T47D (cell line): ENCODE results near the gene DPM2.

ENCODE experiments used
- DNase-seq, 2 experiments: peaks; one replicate each; pipeline versions ENCODE4 v3.0.0 to v3.0.0-alpha.2; 2011 to 2012; ENCODE audit warnings: low read depth in 1 of 2, low spot score in 1 of 2
- JUND ChIP-seq: IDR thresholded peaks from 2 replicates; pipeline ENCODE4 v1.6.1; 2012; ENCODE audit warnings: low read depth
- in situ Hi-C: cut with HindIII; loops from 2 replicates; pipeline ENCODE4 v1.10.0; 2016; ENCODE audit warnings: low sequenced_read_pairs, low pct_unique_long_range_greater_than_20kb

DPM2 gene

DNA sequence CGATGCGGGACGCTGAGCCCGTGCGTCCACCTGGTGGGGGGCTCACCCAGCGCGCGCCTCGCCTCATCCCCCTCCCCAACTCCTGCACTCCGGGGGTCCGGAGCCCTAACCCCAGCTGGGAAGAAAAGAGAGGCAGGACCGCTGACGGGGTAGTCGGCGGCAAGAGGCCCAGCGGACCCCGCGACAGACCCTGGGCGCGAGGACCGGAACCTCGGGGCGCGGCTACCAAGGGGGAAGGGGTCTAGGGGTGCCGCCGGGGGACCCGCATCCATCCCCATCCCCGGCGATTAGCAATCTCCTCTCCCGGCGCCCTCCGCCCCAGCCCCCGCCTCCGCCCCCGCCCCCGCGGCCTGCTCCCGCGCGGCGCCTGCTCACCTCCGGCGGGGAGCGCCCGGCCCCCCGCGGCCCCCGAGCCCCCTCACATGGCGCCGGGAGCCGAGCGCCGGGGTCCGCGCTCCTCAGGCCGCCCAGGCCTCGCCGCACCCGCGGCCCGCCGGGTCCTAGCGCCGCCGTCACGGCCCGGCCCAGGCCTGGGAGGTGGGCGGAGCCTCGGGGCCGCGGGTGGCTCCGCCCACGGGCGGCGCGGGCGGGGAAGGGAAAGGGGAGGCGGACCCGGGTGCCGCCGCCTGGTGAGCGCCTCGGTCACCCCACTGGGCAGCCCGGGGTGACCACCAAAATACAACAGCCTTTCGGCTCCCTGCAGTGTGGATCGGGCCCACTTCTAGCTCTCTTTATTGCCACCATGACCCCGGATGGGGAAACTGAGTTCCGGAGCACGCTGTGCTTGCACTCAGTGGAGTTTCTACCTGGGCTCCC, 38.3 kb downstream of the DPM2 start, which contains the start of gene ST6GALNAC6:
Gene ST6GALNAC6 (minus strand): TSS at position 476 of the 816 bp plus-strand sequence. CDS start 1,622 bp downstream, outside the sequence.
- TF ChIP-seq JUND = no peak
- DNase-seq = peak; percentile 83 to 86
- in situ Hi-C loops = no loop called here

DNA sequence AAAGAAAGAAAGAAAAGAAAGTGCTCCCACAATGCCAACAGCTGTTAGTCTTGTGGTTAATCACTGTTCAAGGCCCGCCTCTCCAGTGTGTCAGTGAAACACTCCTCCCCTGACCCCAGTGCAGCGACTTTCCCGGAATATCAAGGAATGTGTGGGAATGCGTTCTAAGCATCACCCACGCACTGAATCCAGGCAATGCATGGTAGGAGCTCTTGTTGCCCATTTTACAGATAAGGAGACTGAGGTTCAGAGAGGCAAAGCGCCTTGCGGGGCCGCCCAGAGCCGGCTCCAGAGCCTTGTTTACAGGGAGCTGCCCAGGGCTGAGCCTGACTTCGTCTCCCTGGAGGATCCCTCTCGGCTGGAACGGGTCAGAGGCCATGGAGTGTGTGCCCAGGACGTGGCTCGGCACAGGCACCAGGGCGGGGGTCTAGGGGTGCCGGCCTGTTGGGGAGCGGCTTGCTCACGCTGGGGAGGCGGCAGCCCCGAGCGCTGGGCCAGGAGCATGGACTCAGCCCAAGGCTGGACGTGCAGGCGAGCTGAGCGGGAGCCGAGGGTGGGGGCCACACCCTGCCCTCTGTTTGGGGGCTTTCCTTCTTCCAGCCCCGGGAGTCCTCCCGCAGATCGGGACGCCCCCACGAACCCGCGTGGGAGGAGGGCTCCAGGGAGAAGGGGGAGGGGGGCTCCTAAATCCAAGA, 39.1 kb downstream of the DPM2 start:
- DNase-seq = no peak
- in situ Hi-C loops = no loop called here
- TF ChIP-seq JUND = no peak

DNA sequence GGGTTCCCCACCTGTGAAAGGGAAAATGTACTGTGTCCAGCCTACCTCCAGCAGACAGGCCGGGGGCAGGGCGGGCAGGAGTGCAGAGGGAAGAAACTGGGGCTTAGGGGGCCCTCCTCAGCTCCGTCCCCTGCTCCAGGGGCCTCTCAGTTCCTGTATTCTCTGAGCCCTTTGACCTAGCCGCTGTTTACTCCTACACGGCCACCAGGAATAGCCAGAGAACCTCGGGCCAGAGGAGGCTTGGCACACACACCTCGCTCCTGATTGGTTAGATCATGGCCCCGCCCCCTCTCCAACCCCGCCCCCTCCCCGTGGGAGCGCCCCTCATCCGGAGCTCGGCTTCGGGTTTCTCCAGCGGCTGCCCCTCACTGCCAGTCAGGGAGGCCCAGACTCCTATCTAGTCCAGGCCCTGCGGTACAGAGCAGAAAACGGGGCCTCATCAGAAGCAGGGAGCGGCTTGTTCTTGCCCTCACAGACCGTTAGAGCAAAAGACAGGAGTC, 40.4 kb downstream of the DPM2 start:
- in situ Hi-C loops = no loop called here
- DNase-seq = peak; percentile 79 to 94
- TF ChIP-seq JUND = no peak

DNA sequence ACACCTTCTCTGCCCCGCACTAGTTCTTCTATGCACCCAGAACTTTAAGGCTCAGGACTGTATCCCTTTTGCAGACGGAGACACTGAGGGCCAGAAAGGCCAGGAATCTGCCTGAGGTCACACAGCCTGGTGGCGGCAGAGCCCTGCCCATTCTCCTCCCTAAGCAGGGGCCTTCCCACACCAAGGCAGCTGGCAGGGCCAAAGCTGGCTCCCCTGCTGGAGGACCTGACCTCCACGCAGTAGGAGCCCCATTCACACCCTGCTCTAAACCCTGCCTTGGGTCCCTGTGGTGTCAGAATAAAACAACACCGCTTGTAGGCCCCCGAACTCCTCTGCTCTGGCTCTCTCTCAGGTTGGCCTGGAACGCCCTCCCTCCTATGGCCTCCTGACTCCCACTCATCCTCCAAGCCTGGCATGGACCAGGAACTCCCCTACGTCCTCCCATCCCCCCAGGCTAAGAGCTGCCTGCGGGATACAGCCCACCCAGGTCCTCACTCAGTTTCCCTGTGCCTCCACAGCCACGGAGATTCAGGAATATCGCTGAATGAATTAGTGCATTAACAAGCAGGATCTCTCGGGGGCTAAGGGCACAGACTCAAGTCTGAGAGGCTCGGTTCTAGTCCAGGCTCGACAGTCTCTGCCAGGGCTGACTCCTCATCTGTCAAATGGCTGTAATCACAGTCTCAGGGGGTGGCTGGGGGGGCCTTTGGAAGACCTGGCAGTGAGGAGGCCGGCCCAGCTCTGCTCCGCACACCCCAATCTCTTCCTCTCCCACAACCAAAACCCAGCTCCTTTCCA, 41.1 kb downstream of the DPM2 start:
- DNase-seq = no peak
- in situ Hi-C loops = no loop called here
- TF ChIP-seq JUND = no peak

DNA sequence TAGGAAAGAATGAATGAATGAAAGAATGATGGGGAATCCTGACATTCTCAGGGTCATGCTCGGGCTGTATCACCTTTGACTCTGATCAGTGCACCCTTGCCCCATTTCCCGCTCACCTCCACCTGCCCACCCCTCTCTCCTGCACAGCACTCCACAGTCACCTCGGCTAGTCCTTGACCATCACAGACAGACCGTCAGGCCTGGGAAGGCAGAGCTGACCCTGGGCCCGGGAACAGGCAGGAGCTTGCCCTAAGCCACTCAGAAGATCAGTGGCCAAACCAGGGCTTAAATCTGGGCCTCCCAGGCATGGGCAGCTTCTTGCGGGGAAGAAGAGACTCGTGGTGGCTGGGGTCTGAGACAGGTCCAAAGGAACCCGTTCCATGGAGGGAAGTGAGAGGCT, 41.8 kb downstream of the DPM2 start:
- no peak for DNase-seq
- in situ Hi-C loops = no loop called here
- TF ChIP-seq JUND = no peak

DNA sequence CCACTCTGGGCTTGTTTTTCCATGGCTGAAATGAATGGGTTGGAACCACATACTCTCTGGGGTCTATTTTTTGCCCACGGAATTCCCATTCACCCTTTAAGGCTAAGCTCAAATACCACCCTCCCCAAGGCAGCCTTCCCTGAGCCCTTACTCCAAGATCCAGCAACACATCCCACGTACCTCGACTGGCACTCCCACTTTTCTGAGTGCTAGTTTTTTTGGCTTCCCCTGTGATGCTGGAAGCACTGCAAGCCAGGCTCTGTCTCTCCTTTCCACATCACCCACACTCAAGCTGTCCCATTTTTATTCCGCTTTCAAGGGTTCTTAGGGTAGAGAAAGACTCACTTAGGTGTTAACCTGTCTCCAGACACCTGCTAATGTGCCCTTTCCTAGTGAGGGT, 44.3 kb downstream of the DPM2 start:
- no peak for DNase-seq
- no peak for TF ChIP-seq JUND
- in situ Hi-C loops = no loop called here

DNA sequence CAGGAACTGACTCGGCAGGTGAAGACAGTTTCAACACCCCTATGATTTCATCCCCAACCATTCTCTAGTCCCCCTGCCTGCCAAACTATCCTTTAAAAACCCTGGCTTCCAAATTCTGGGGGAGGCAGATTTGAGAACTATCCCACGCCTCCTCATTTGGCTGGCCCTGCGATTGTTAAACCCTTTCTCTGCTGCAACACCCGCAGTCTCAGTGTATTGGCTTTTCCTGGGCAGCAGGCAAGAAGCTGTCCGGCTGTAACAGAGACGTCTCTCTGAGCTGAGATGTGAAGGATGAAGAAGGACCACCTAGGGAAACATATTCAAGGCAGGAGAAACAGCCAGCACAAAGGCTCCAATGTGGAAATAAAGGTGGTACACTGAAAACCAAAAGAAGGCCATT, 44.8 kb downstream of the DPM2 start:
- TF ChIP-seq JUND = no peak
- in situ Hi-C loops = no loop called here
- DNase-seq = no peak

DNA sequence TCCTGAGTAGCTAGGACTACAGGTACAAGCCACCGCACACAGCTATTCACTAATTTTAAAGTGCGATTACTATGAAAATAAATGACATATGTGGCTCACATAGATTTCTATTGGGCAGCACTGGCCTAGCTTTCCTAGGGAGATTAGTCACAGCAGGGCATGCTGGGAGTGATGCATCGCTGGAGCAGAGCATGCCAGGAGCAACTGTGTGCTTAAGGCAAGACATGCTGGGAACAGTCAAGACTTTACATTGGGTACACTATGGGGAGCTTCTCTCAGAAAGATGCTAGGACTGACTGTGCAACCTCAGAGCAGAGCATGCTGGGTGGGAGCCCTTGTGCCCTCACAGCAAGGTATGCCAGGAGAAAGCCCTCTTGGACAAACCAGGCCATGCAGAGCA, 47.6 kb downstream of the DPM2 start:
- in situ Hi-C loops = no loop called here
- no peak for TF ChIP-seq JUND
- DNase-seq = no peak

DNA sequence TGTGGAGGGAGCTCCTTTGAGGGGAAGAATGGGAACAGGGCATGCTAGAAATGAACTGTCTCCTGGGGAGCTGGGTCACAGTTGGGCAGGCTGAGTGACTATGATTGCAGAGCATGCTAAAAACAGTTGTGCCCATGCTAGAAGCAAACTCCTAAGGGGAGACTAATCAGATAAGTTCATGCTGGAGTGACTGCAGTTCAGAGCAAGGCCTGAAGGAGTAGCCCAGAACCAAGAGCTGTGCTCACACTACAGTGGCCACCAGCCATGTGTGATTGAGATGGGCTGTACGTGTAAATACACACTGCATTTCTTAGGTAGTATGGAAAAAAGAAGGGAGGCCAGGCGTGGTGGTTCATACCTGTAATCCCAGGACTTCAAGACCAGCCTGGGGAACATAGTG, 49.9 kb downstream of the DPM2 start:
- in situ Hi-C loops = no loop called here
- DNase-seq = peak in 1 of 2 experiments; percentile 45
- TF ChIP-seq JUND = no peak

DNA sequence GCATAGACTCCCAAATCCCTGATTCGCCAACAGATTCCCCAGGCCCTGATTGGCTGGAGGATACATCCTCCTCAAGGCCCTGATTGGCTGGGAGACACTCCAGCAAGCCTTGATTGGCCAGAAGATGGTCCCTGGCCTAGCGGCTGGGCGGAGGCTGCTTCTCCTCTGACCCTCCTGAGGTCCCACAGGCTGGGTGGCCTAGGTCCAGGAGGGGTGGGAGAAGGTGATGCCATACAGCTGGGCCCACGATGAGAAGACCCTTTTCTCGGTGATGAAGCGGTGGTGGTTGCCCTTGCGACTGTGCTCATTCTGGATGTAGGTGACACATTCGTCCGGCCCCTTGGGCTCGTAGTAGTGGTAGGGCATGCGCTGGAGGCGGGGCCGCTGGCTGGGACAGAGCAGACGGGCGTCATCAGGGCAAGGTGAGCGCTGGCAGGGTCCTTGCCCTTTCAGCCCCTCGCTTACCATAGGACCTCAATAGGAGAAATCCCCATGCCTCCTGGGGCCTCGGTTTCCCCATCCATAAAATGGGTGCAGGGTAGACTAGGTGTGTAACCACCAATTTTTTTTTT, 51.2 kb downstream of the DPM2 start:
- in situ Hi-C loops = no loop called here
- DNase-seq = peak in 1 of 2 experiments; percentile 42
- TF ChIP-seq JUND = no peak

DNA sequence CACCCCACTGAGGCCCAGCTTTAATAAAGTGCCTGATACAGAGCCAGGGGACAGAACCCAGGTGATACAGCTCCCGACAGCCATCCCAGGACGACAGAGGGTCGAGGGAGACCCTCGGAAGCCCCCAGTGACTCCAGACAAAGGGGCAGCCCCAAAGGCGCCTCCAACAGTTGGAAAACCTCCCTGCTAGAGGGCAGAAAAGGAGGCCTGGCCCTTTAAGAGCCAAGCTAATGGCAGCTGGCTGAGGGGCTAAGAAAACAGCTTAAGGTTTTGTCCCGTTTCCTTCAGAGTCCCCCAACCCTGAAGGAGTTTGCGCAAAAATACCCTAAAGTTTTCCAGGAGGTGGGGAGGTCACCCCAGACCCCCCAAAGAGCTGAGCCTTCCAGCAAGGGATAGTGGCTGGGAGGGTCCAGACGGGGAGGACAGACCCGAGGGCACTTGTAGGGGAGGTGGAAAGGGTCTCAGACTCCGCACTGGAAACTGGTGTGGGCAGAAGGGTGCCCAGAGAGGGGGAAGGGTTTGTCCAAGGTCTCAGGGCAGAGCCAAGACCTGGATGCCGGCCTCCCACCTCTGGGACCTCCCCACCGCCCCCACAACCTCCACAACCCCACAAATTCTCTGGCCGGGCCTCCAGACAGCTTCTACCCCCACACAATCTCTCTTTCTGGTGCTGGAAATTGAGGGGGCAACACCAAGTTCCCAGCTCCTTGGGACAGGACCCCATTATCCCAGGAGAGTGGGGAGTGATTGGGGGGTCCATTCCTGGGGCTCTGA, 52.0 kb downstream of the DPM2 start:
- TF ChIP-seq JUND = no peak
- in situ Hi-C loops = no loop called here
- no peak for DNase-seq
